Immature natural killer cell (primary cell): ENCODE data around the gene PTPRT. TPM values are rescaled to one million over a fixed set of nuclear protein-coding genes. Genes with fewer than 3 reads are reported as not detected.

Experiments used
- DNase-seq, 3 donors: peaks; one replicate each; pipeline ENCODE4 v3.0.0; 2022; ENCODE audit warnings: mixed read lengths in 1 of 3
- H3K27ac Mint-ChIP-seq, 6 donors: one replicate each; pipeline ENCODE4 v1.8.0; 2020; ENCODE audit warnings: mixed read lengths in 6 of 6, mild to moderate bottlenecking in 5 of 6, inconsistent platforms in 4 of 6, moderate library complexity in 3 of 6
- H3K27me3 Mint-ChIP-seq, 3 donors: one replicate each; pipeline ENCODE4 v1.8.0; 2020 to 2021; ENCODE audit warnings: low read depth in 3 of 3, mild to moderate bottlenecking in 3 of 3, mixed read lengths in 3 of 3, moderate library complexity in 3 of 3, inconsistent platforms in 1 of 3
- H3K36me3 Mint-ChIP-seq, 3 donors: one replicate each; pipeline ENCODE4 v1.8.0; 2020; ENCODE audit warnings: mixed read lengths in 3 of 3, inconsistent platforms in 2 of 3, mild to moderate bottlenecking in 2 of 3
- H3K4me1 Mint-ChIP-seq, 2 donors: one replicate each; pipeline ENCODE4 v1.8.0; 2020; ENCODE audit warnings: inconsistent platforms in 2 of 2, mild to moderate bottlenecking in 2 of 2, mixed read lengths in 2 of 2, moderate library complexity in 1 of 2
- H3K4me3 Mint-ChIP-seq, 5 donors: one replicate each; pipeline ENCODE4 v1.8.0; 2020; ENCODE audit warnings: mild to moderate bottlenecking in 5 of 5, mixed read lengths in 5 of 5, inconsistent platforms in 3 of 5, moderate library complexity in 3 of 5
- H3K9me3 Mint-ChIP-seq, 6 donors: one replicate each; pipeline ENCODE4 v1.8.0; 2020; ENCODE audit warnings: mild to moderate bottlenecking in 6 of 6, mixed read lengths in 6 of 6, inconsistent platforms in 4 of 6, moderate library complexity in 3 of 6
- polyA plus RNA-seq, 3 donors: library from polyadenylated mRNA; unstranded; fragments of 300-500 nt; fragmentation: Illumina TruSeq; gene quantifications; one replicate each; pipeline ENCODE4 v1.2.3, GENCODE V29; 2021

The PTPRT gene
- polyA plus RNA-seq, 3 donors from 2014 or later, result not detected

DNA sequence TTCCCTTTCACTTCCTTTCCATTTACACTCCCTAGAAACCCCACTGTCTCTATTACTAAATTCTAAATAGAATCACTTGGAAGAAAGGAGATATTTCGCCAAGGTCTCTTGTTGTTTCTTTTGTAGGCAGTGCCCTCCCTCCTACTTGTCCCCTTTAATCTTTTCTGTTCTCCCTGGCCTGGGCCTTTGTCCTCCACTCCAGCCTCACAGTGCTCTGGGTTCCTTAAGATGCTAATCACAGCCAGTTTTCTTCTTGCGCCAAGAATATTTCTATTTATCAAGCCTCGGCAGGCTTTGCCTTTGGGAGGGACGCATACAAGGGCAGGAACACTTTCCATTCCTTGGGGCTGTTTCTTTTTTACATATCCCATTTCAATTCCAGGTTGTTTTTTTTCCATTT, 1051.0 kb downstream of the PTPRT start:
- Mint-ChIP-seq H3K36me3 (no peaks in the 10 kb centered on the region), H3K4me3 (no peak overlapping the region), H3K9me3 (peaks cover 0 to 17% (median 2%) of the 10 kb centered on the region in 6 donors), H3K4me1 (no peaks in the 10 kb centered on the region), H3K27me3 (peaks cover 0 to 6% (median 3%) of the 10 kb centered on the region in 3 donors), H3K27ac (no peak overlapping the region)
- DNase-seq, result no peak

DNA sequence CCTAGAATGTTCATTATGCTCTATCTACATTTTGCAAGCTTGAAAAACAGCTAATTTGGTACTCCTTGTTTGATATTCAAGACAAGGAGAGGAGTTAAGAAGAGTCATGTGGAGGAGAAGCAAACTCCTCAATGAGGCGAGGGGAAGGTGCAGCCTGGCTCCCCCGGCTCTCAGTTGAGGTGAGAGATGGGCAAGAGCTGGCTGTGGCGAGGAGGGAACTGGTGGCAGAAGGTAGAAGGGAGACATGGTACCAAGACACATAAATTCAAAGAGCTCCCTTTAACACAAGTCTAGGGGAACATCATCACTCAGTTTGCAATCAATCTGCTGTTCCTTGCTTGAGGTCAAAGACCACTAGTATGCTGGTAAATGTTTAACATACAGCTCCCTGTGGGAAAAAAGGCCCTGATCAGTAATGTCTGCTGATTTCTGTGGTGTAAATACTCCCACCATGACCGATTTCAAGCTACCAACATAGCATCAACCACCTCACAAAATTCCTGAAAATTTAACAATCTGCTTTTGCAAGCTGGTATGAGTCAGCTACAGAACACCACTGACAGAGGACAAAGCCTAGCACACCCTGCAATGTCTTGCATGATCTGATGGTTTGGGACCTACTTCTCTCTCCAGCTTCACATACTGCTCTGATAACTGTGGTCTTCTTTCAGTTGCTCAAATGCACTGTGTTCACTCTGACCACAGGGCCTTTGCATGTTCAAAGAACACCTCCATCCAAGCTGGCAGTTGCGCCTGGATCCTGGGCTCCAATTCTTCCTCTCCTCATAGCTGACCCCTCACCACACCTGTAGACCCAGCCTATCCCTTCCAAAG, 1055.2 kb downstream of the PTPRT start:
- H3K4me3 Mint-ChIP-seq, result no peak overlapping the region
- H3K4me1 Mint-ChIP-seq, result no peaks in the 10 kb centered on the region
- no peak overlapping the region for H3K27ac Mint-ChIP-seq
- peaks cover 0 to 3% (median 2%) of the 10 kb centered on the region in 3 donors for H3K27me3 Mint-ChIP-seq
- no peak for DNase-seq
- peaks cover 0 to 6% (median under 1%) of the 10 kb centered on the region in 6 donors for H3K9me3 Mint-ChIP-seq
- H3K36me3 Mint-ChIP-seq, result no peaks in the 10 kb centered on the region

DNA sequence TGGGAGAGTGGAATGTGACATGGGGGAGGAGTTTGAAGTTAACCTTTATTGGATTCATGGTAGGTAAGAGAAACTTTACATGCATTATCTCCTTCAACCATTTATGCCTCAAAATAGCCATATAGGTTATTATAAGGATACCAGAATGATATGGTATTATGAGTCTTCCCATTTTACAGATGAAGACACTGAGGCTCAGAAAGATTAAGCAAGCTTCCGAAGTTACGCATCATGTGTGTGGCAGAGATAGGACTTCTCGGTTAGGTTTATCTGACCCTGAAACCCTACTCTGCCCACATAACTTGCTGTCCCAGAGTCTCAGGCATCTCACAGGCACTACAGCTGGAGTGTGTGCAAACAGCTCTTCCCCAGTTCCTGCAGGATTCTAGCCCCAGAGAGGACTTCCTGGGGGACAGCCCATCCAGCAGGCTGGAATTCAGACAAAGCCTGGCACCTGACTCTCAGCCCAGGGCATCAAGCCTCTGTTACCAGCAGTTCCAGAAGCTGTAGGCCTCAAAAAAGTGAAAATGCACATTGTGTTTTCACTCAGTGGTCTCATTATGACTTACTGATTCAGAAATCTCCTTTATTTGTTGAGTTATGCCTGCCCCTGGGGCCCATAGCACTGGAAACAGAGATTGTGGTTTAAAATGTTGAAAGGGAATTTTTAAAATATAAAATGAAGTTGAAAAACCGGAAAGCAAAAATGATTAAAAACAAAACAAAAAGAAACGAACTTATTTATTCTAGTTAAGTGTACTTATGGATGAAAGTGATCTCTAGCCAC, 1058.7 kb downstream of the PTPRT start:
- no peak overlapping the region for H3K27ac Mint-ChIP-seq
- no peak for DNase-seq
- no peak overlapping the region for H3K4me3 Mint-ChIP-seq
- no peaks in the 10 kb centered on the region for H3K4me1 Mint-ChIP-seq
- H3K36me3 Mint-ChIP-seq, result no peaks in the 10 kb centered on the region
- peaks cover 0 to 4% (median 3%) of the 10 kb centered on the region in 3 donors for H3K27me3 Mint-ChIP-seq
- peaks cover 0 to 5% (median 0%) of the 10 kb centered on the region in 6 donors for H3K9me3 Mint-ChIP-seq

DNA sequence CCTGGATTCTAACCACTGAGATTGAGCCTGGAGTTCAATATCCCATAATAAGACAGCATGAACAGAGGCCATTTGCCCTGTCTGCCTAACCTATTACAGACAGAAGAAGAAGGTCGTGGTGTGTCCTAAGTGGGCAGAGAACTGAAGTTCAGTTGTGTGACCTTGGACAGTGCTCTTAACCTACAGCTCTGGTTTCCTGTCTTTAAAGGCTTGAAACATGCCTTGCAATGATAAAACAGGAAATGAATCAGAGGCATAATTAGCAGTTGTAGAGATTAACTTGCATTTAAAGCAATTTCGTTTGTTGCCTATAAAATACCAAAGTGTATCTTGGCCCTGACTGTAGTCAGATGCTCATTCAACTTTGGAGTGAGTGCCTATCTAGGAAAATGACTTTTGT, 1064.3 kb downstream of the PTPRT start:
- no peaks in the 10 kb centered on the region for H3K4me1 Mint-ChIP-seq
- no peaks in the 10 kb centered on the region for H3K36me3 Mint-ChIP-seq
- H3K4me3 Mint-ChIP-seq, result no peak overlapping the region
- H3K27ac Mint-ChIP-seq, result no peak overlapping the region
- H3K27me3 Mint-ChIP-seq, result peaks cover 0 to 4% (median 0%) of the 10 kb centered on the region in 3 donors
- peaks cover 0 to 5% (median 0%) of the 10 kb centered on the region in 6 donors for H3K9me3 Mint-ChIP-seq
- no peak for DNase-seq

DNA sequence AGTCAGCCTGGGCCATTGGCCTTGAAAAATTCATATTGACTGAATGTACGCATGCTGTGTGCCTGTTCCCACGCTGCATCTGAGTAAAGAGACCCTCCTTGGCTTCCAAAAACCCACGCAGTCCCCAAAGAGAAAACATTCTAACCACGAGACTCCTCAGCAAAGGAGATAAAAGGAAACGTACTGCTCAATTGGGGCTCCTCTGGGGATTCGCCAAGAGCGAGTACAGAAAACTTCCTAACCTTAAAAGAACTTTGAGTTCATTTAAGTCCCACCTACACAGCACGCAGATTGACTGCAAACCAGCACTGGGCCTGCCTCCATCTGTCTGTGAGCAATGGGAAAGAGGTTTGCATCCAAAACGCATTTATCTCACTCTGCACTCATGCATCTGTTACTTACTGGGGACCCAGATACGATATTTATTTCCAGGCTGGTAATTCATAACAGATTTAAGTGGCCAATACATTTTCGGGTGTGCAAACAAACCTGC, 1065.7 kb downstream of the PTPRT start:
- no peaks in the 10 kb centered on the region for H3K36me3 Mint-ChIP-seq
- H3K4me3 Mint-ChIP-seq, result no peak overlapping the region
- no peak for DNase-seq
- no peaks in the 10 kb centered on the region for H3K4me1 Mint-ChIP-seq
- peaks cover 0 to 5% (median 0%) of the 10 kb centered on the region in 6 donors for H3K9me3 Mint-ChIP-seq
- peaks cover 0 to 4% (median 0%) of the 10 kb centered on the region in 3 donors for H3K27me3 Mint-ChIP-seq
- no peak overlapping the region for H3K27ac Mint-ChIP-seq

DNA sequence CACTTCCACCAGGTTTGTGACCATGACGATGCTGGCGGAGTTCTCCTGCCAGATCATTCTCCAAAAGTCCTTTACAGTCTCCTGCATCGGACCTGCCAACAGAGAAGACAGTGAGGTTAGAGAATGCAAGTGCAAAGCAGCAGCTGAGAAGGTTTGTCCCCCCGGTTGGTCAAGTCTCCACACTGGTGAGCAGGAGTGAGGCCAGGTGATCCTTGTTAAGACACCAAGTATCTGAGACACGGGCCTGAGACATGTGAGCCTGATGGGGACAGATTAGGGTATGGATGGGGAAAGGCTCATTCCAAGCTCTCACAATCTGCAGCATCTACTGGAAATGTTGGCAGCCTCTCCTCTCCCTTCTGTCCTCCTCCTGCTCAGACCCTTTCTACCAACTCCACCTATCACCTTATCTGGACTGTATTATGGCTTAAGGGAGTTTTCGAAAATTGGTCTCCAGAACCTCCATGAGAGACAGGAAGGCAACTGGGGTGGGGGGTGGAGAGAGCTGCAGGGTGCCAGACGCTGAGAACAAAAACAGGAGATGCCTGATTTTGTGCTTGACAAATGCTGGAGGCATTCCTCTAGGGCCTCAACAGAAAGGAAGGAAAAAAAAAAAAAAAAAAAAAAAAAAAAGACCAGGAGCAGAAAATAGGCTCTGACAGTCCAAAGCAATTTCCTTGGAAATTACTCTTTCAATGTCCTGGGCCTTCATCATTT, 1071.1 kb downstream of the PTPRT start:
- H3K9me3 Mint-ChIP-seq, result peaks cover 0 to 6% (median 1%) of the 10 kb centered on the region in 6 donors
- no peak overlapping the region for H3K4me3 Mint-ChIP-seq
- H3K27ac Mint-ChIP-seq, result no peak overlapping the region
- H3K4me1 Mint-ChIP-seq, result no peaks in the 10 kb centered on the region
- no peak for DNase-seq
- no peaks in the 10 kb centered on the region for H3K36me3 Mint-ChIP-seq
- H3K27me3 Mint-ChIP-seq, result peaks cover 0 to 2% (median 0%) of the 10 kb centered on the region in 3 donors

DNA sequence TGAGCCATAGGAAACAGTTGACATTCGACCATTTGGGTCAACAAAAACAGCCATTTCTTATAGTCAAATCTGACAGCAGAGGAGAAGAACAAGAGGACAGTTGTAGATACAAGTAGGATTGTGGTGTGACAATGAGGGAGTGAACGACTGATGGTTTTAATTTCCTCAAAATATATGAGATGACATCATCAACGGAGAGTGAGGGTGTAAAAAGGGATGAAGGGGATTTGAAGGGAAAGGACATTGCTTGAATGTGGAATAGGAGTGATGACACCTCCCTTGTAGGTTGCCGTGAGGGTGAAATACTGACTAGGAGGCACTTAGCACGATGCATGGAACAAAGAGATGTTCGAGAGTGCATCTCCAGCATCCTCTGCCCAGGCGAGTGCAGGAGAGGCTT, 1071.7 kb downstream of the PTPRT start:
- no peak for DNase-seq
- Mint-ChIP-seq H3K4me1 (no peaks in the 10 kb centered on the region), H3K9me3 (peaks cover 0 to 7% (median 1%) of the 10 kb centered on the region in 6 donors), H3K4me3 (no peak overlapping the region), H3K27ac (no peak overlapping the region), H3K36me3 (no peaks in the 10 kb centered on the region), H3K27me3 (peaks cover 0 to 2% (median 0%) of the 10 kb centered on the region in 3 donors)

DNA sequence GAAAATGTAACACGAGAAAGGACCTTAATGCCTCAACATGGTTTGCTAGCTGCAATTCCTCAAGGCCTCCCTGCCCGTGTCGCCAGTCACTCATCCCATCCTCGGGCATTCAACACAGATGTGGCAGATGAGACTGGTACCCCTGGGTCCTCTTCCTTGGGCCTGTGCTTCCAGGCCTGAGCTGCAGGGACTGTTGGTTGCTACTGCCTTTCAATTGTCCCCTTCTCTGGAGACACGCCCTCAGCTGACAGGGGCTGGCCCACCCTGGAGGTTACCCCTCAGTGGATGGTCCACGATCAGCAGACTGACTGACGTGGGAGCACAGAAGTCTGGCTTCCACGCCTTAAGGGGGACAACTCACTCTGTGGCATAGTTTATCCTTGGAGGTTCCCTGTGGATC, 1076.5 kb downstream of the PTPRT start:
- no peak for DNase-seq
- no peaks in the 10 kb centered on the region for H3K4me1 Mint-ChIP-seq
- H3K27me3 Mint-ChIP-seq, result peaks cover 0 to 6% (median 2%) of the 10 kb centered on the region in 3 donors
- no peak overlapping the region for H3K4me3 Mint-ChIP-seq
- no peaks in the 10 kb centered on the region for H3K36me3 Mint-ChIP-seq
- no peak overlapping the region for H3K27ac Mint-ChIP-seq
- peaks cover 0 to 7% (median 1%) of the 10 kb centered on the region in 6 donors for H3K9me3 Mint-ChIP-seq

DNA sequence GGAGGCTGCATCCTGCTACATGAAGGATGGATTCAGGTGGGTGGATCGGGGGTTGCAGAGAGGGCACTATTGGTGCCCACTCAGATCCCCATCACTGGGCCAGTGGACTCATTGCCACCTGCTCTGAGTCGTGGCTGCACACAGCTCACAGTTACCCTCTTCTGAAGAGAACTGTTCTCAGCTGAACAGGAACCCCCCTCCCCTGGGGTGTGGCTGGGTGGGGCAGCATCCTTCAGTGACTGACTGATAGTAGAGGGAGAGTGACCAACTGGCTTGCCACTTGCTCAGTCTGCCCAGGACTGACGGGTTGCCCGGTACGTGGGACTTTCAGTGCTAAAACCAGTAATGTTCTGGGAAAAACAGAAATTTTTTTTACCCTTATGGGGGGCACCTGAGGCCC, 1077.5 kb downstream of the PTPRT start:
- DNase-seq, result no peak
- Mint-ChIP-seq H3K4me1 (no peaks in the 10 kb centered on the region), H3K36me3 (no peaks in the 10 kb centered on the region), H3K9me3 (peaks cover 0 to 7% (median 0%) of the 10 kb centered on the region in 6 donors), H3K4me3 (no peak overlapping the region), H3K27ac (no peak overlapping the region), H3K27me3 (peaks cover 0 to 6% (median 2%) of the 10 kb centered on the region in 3 donors)

DNA sequence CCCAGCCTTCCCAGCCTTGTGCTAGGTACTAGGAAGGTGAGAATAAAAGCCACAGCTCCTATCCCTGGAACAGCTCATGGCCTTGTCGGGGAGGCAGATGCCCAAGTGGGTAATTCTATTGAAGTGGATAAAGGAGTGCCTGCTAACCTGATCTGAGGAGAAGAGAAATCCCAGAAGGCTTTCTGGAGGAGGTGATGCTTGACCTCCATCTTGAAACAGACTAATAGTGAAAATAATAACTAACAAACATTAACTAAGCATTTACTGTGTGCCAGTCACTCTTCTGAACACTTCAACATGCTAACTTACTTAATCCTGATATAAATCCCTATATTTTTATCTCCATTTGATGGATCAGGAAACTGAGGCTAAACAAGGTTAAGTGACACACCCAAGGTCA, 1078.4 kb downstream of the PTPRT start:
- Mint-ChIP-seq H3K36me3 (no peaks in the 10 kb centered on the region), H3K4me1 (no peaks in the 10 kb centered on the region), H3K4me3 (no peak overlapping the region), H3K27me3 (peaks cover 0 to 6% (median 2%) of the 10 kb centered on the region in 3 donors), H3K9me3 (peaks cover 0 to 7% (median 0%) of the 10 kb centered on the region in 6 donors), H3K27ac (no peak overlapping the region)
- DNase-seq, result no peak

DNA sequence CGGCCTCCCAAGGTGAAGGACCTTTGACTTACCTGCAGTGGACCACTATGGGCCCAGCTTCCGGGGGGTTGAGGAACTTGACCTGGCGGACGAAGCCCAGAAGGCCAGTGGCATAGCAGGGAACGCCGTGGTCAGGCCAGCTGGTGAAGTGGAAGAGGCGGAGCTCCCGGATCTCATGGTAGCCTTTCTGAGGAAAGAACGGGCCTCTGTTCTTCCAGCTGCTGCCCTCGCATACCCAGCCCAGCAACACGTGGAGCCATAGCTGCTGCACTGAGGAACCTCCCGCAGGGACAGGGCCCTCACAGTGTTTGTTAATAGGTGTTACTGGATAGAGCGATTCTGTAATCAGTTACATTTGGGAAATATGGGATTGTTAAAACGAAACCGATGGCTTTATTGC, 1079.4 kb downstream of the PTPRT start:
- peaks cover 0 to 4% (median 2%) of the 10 kb centered on the region in 3 donors for H3K27me3 Mint-ChIP-seq
- DNase-seq, result no peak
- H3K36me3 Mint-ChIP-seq, result no peaks in the 10 kb centered on the region
- H3K4me1 Mint-ChIP-seq, result no peaks in the 10 kb centered on the region
- H3K27ac Mint-ChIP-seq, result no peak overlapping the region
- no peak overlapping the region for H3K4me3 Mint-ChIP-seq
- peaks cover 0 to 3% (median 0%) of the 10 kb centered on the region in 6 donors for H3K9me3 Mint-ChIP-seq

DNA sequence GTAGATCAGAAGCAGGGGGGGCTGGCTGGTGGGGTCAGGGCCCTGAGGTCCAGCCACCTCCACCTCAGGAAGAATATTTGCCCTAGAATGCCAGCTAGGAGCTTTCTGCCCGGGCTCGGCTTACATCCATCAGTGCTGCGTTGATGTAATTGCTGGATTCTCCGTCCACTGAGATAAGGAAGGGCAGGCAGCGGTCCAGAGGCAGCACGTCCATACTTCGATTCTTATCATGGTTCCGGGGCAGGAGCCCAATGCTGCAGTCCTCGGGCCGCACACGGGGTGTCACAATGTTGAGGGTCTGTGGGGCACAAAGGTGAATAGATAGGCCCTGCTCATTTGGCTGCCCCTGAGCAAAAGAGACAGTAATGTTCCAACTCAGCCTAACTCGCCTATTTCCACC, 1087.7 kb downstream of the PTPRT start:
- Mint-ChIP-seq H3K9me3 (peaks cover 0 to 7% (median 2%) of the 10 kb centered on the region in 6 donors), H3K4me3 (no peak overlapping the region), H3K36me3 (no peaks in the 10 kb centered on the region), H3K4me1 (no peaks in the 10 kb centered on the region), H3K27ac (no peak overlapping the region), H3K27me3 (peaks cover 0 to 4% (median 0%) of the 10 kb centered on the region in 3 donors)
- no peak for DNase-seq

DNA sequence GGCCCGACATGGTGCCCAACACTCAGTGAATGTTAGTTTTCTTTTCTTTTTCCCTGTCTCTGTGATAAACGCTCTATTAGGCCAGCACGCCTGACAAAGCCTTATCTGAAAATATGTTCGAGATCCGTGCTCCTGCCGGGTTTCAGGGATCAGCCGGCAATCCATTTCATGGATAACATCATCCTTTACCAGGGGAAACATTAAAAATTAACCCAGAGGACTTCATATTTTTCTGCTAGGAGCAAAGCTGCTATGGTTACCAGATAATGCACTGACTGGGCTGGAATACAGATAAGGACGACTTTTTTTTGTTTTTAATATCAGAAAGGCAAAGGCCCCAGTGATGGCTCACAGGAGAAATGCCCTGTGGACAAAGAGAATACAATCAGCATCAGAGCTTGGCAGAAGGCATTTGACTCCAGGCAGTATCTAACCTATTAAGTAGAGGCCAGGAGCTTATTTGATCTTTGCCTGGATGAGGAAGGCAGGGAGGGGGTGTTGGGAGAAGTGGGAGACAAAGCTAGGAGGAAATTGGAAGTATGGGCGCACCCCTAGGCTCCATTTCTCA, 1089.5 kb downstream of the PTPRT start:
- H3K9me3 Mint-ChIP-seq, result peaks cover 0 to 8% (median 3%) of the 10 kb centered on the region in 6 donors
- DNase-seq, result no peak
- no peak overlapping the region for H3K4me3 Mint-ChIP-seq
- H3K4me1 Mint-ChIP-seq, result no peaks in the 10 kb centered on the region
- no peaks in the 10 kb centered on the region for H3K36me3 Mint-ChIP-seq
- no peak overlapping the region for H3K27ac Mint-ChIP-seq
- peaks cover 0 to 4% (median 0%) of the 10 kb centered on the region in 3 donors for H3K27me3 Mint-ChIP-seq
